SU-DHL-6 (cell line): ENCODE data around the gene MICAL2.

ENCODE experiments used
- EZH2phosphoT487 ChIP-seq: fragments of 200-600 bp; sonication (generic), shearing (Covaris generic); conservative IDR thresholded peaks from 2 replicates; pipeline ENCODE4 v1.6.1; 2018; ENCODE audit warnings: mild to moderate bottlenecking, antibody characterized with exemption, low read length, moderate library complexity, mixed read lengths
- TF ChIP-seq, protein P1 (sequence below): fragments of 200-600 bp; sonication (generic); IDR thresholded peaks from one replicate; pipeline ENCODE4 v1.5.1; 2017; ENCODE audit warnings: antibody characterized with exemption, mild to moderate bottlenecking, low read length, moderate library complexity; ENCODE audit not compliant: insufficient read depth, poor library complexity, severe bottlenecking

GRCh38 chr11:12117611-12118010, 7.2 kb downstream of the MICAL2 start:
- TF ChIP-seq, protein P1, sequence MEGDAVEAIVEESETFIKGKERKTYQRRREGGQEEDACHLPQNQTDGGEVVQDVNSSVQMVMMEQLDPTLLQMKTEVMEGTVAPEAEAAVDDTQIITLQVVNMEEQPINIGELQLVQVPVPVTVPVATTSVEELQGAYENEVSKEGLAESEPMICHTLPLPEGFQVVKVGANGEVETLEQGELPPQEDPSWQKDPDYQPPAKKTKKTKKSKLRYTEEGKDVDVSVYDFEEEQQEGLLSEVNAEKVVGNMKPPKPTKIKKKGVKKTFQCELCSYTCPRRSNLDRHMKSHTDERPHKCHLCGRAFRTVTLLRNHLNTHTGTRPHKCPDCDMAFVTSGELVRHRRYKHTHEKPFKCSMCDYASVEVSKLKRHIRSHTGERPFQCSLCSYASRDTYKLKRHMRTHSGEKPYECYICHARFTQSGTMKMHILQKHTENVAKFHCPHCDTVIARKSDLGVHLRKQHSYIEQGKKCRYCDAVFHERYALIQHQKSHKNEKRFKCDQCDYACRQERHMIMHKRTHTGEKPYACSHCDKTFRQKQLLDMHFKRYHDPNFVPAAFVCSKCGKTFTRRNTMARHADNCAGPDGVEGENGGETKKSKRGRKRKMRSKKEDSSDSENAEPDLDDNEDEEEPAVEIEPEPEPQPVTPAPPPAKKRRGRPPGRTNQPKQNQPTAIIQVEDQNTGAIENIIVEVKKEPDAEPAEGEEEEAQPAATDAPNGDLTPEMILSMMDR, result no peak
- no peak for TF ChIP-seq EZH2phosphoT487
